NCI-H1694 (cell line): Measurements from ENCODE around the gene NEB.
"Not testable (repeated sequence)": the region's sequence is repeated elsewhere in the genome, so short reads cannot be mapped to it uniquely, and the experiment has no call there.

Source experiments
- DNase-seq: peaks from one replicate; lab custom pipeline; 2025; lab: John Stamatoyannopoulos, UW

NEB gene

DNA sequence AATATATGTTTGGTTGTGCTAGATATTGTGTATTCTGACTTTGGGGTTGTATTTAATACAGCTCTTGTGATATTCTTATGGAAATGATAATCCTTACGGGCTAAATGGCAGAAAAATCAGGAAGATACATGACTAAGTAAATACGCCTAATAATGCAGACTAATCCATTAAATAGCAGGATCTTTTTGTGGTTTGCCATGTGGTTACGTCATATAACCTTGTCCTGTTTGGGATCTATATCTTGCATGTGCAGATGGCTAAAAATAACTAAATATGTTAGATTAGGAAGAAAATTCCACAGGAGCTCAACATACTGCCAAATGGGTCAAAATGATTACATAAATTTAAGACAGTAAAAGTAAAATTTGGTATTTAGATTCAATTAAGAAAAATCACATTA, 83.0 kb downstream of the NEB start:
- DNase-seq = no peak

DNA sequence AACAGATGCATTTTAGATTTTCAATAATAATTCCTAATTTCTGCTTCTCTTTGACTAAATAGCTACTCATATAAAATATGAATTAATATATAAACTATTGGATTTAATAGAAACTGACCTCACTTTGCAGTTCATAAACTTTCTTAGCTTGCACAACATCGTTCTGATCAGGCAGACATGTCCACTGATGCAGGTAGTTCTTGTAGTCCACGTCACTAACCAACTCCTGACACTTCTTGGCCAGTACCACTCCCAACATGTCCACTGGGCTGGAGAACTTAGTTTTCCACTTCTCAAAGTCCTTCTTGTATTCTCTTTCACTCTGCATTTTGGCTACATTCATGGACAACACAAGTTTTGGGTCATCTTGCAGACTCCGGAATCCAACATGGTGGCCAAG, 83.8 kb downstream of the NEB start:
- DNase-seq = no peak

DNA sequence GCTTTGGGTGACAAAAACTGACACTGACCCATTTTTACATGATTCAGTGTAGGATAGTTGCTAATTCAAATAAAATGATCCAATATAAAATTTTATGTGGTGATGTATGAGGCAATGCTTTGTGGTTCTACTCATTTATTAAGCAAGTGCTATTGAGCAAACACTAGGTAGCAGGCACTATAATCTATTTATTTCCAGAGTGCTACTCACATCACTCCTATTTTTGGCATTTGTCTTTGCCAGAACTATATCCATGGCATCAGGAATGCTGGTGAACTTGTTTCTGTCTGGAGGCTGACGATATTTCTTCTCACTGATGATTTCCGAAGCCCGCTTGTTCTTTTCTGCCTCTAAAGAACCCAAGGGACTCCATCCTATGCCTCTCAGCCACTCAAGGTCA, 84.3 kb downstream of the NEB start:
- DNase-seq = no peak

DNA sequence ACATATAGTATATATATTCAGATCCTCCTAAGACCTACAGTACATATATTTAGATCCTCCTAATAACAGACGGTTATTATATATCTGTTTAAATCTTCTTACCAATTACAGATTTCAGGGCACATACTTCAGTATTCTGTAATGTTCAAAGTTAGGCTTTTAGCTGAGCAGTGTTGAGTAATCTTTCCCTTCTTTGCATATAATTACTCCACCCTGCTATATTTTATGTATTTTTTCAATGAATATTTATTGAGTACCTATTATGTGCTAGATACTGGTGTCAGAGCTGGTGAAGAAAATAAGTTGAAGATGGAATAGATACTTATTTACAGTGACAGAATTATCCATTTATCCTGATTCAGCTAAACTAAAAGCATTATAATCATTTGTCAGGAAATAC, 84.9 kb downstream of the NEB start:
- no peak for DNase-seq

DNA sequence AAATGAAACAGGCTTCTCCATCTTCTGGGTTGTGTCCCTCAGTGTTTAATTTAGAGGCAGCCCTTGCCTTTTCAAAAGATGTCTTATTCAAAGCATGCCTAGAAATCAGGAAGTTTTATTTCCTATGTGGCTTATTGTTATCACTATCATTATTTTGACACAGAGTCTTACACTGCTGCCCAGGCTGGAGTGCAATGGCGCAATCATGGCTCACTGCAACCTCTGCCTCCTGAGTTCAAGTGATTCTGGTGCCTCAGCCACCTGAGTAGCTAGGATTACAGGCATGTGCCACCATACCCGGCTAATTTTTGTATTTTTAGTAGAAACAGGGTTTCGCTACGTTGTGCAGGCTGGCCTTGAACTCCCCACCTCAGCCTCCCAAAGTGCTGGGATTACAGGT, 87.8 kb downstream of the NEB start:
- not testable (repeated sequence) for DNase-seq

DNA sequence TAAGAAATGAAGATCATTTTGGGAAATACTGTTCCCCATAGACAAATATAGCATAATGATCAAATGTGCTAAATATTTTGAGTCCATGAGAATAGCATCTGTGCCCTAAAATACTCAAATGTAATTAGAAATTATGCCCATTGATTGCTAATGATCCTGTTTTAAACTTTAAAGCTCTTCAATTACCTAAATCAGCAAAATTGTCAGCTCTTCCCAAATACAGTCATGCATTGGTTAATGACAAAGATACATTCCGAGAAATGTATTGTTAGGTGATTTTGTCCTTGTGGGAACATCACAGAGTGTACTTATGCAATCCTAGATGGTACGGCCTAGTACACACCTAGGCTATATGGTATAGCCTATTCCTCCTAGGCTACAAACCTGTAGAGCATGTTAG, 89.7 kb downstream of the NEB start:
- DNase-seq = no peak

DNA sequence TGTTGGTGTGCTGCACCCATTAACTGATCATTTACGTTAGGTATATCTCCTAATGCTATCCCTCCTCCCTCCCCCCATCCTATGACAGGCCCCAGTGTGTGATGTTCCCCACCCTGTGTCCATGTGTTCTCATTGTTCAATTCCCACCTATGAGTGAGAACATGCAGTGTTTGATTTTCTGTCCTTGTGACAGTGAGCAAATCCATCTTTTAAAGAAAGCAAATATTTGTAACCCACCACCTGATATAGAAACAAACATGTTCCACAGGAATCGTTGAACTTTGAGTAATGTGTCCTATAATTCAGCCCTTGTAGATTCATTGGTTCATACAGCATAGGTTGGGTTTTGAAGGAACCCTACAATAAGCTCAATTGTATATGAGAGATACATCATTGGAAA, 92.4 kb downstream of the NEB start:
- not testable (repeated sequence) for DNase-seq

DNA sequence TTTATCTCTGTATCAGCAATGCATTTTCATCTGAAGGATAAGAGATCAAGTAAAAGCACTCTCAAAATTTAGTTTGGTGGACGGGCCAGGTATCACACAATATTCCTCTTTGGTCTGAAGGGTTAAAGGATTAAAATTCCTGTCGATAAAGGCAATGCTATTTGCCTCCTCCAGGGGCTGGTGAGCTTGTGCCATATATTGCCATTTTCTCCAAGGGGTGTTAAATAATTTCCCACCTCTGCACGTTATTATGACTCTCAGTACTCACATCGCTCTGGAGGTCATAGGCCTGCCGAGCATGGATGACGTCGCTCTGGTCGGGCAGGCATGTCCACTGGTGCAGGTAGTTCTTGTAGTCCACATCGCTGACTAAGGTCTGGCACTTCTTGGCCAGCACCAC, 94.2 kb downstream of the NEB start:
- no peak for DNase-seq

DNA sequence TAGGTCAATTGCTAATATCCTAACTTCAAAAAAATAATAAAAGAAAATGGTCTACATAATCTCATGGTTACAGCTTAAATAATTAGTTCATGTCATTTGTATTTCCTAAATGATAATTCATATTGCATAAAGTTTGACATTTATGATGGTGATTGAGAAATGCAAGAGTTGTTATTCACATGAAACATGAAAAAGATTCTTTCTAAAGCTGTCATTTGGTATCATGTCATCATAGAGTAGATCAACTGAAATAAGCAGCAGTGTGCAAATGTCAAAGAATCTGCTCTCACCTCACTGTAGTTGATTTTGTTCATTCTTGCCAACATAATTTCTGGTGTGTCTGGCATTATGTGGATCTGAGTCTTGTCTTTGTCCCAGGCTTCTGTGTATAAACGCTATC, 95.3 kb downstream of the NEB start:
- no peak for DNase-seq

DNA sequence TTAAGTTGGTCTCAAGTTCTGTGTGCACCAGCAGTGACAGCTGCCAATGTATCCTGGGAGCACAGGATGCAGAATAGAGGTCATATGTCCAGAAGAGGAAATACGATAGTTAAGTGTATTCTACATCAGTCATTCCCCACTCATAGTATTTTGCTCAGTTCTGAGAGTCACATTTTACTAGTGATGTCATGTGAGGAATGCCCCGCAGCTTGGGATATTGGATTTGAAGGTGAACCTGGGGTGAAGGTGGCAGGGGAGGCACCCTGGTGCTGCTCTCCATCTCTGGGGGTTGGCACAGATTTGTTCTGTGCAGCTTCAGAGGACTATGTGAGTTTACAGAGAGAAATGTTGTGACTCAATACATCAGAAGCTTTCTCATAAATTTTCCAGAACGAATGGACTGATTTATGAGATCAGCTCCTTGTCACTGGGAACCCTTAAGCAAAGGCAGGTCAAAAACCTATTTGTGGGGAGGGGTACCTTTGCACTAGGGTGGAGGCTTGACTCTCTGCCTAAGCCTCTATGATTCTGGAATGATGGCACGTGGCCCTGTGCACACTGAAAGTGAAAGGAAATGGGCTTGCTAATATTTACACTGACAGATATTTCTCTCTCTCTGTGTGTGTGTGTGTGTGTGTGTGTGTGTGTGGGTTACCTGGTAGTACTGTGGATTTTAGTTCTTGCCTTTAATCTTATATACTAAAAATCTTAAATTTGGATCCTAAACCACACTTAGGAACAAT, 95.9 kb downstream of the NEB start:
- DNase-seq = peak; percentile 12

DNA sequence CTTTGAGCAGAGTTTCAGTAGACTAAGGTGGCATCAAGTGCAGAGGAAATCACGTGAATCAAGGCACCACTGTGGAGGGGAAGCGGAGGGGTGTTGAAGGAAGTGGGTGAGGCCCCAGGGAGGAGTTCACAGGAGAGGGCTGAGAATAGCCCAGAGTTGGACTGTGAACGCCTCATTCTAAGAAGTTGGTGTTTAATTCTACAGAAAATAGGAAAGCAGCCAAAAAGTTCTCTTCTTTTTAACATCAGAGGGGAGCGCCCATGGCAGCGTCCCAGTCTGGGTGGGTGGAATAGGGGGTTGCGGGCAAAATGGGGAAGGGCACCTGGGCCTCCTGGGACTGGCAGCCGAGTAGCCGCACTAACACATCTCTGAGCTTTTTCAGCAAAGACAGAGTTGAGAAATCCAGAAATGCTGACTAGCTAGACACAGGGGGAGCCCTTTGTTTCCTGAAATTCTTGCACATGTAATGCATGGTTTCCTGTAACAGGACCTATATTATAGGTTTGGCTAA, 97.0 kb downstream of the NEB start:
- DNase-seq = no peak

DNA sequence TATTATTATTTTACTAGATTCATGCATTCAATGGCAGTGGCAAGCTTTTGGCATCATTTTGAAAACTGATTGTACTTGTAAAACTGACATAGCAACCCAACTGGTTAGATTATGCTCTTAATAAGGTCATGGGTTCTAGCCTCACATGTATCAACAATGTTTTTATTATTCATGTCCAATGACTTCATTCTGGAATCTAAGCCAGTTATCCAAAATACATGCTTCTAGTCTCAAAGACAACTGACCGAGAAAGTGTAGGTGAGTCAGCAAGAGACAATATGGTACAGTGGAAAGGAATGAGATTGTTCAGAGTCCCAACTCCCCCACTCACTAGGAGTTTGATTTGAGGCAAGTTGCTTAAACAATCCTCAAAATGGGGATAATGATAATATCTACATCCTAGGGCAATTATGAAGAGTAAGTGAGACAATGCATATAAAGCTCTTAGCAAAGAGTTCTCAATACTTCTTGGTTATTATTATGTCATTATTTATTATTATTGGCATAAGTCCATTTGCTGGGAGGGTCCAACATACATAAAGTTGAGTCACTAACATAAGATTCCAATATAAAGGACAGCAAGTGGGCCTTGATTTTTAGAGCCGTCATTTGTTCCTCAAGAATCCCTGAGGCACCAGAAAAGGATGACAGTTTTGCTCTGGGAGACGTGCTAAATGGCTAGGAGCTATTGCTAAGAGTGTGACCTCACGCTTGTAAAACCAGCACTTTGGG, 99.4 kb downstream of the NEB start:
- no peak for DNase-seq

DNA sequence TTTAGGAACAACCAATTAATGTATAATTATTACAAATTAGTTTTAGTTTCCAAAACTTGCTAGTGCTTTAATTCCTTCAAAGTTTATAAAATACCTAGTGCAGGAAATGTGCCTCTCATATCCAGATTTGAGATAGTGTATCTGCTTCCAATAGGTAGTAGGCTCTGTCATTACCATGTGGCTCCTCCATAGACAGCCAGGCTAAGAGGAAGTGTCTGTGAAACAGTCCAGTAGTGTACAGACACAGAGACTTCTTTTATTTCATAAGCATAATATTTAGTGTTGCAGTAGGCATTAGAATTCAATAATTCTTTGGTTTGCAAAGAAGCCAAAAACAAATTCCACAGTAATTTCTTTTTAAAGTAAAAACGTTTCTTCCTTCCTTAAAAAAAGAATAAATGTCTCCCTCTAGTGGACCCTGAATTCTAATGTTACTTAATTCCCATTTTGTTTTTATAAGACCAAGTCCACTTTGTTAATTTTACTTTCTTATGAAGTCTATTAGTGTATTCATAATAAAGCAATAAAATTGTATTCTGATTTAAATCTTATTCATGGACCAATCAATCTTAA, 101.2 kb downstream of the NEB start:
- DNase-seq = peak; percentile 51

DNA sequence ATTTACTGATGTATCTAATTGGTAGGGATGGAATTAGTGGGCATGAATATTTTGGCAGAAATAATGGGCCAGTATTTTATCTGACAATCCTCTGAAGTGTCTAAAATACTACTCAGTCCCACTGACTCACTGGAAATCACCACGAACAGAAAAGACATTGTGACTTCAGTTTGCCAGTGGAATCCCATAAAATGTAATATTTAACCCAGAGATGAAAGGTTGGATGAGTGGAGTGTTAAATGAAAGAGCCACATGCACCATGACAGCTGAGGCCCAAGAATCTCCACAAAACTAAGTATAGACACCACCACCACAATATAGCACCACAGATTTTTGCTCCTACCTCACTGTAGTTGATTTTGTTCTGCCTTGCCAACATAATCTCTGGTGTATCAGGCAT, 103.9 kb downstream of the NEB start:
- no peak for DNase-seq

DNA sequence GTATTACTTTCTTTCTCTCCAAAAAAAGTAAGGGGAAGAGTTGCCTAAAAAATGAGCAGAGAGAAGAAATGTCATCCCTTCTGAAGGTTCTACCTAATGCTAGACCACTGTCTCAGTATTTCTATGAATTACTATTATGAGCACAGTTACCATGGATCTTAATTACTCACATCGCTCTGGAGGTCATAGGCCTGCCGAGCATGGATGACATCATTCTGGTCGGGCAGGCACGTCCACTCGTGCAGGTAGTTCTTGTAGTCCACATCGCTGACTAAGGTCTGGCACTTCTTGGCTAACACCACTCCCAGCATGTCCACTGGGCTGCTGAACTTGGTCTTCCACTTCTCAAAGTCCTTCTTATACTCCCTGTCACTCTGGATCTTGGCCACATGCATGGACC, 106.9 kb downstream of the NEB start:
- DNase-seq = no peak

DNA sequence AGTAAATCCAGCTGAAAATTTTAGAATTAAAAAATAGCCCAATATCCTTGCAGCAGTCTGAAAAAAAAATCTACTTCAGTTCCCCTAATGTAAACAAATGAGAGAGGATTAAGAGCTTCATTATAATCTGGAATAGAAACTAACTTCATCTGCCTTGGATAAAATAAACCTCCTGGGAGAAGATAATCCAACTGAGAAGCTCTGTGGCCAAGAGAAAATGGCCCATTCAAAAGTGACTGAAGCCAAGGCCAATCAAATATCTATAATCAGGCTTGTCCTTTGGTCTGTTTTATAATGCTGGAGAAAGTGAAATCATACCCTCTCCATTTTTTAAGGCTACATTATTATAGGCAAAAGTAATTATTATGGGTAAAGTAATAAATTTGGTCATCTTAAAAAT, 110.0 kb downstream of the NEB start:
- DNase-seq = no peak

DNA sequence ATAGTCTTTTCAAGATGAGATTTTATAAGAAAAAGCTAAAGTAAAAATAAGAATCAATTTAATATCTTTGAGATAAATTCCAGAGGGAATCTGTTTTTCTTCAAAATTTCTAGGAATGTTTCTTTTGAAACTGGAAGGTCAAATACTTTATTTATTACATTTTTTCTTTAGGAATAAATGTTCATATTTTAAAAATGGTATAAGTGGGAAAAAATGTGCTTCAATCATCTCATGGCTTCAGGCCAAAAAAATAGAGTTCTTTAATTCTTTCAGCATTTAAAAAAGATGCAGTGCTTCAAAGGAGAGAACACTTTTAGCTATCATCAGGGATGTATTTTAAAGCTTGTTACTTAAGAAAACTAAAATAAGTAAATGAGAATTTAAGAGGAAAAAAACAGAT, 110.6 kb downstream of the NEB start:
- no peak for DNase-seq

DNA sequence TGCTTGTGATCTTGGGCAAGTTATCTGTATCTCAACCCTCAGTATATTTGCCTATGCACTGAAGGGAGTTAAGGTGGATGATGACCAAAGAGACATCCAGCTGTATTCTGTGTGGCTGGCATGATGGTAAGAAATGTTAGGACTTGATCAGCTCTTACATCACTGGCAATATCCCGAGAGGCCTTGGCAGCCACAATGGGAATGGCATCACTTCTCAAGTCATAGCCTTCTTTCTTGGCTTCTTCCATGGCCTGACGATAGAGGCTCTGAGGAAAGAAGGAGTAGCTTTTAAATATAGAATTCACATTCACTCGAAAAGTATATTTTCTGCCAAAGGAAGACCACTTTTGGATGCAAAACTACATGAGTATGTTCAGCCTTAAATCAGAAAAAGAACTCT, 113.5 kb downstream of the NEB start:
- no peak for DNase-seq

DNA sequence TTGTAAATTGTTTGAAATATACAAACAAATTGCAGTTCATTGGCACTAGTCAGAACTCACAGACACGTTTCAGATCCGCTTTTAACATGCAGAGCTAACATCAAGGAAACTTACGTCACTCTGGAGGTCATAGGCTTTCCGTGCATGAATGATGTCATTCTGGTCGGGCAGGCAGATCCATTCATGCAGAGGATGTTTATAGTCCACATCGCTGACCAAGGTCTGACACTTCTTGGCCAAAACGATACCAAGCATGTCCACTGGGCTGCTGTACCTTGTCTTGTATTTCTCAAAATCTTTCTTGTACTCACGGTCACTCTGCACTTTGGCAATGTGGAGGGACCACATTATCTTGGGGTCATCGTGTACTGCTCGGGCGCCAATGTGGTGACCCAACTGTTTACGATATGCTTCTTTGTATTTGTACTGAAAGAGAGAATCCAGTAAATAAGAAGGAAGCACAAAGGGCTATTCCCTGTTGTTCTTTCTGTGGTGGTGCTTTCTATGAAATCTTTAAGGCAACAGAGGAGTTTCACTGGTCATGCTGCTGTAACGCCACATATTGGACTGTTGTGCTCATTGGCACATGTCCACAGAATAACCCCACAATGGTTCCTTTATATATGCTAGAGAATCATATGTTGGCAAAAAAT, 114.8 kb downstream of the NEB start:
- DNase-seq = no peak

DNA sequence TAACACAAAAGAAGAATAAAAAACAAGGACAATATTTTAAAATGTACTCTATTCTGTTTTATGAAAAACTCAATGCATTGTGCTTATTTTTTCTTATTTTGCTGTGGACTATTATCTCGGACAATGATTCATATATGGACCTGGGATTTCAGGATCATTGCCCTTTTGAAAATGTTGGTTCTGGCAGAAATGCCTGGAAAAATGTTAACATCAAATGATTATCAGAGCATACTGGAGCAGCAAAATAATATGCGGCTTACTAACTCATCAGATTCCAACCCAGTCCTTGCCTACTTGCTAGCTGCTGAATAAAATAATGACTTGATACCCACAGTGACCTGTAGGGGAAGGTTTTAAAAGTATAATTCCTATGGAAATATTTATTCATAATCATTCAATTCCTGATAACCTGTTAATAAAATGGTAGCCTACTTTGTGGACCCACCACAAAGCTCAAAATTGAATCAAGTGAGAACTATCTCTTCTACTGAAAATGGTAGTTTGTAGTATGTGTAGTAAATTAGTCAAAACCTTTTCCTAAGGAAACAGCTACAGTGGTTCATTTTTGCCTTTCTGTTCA, 117.4 kb downstream of the NEB start:
- DNase-seq = no peak

DNA sequence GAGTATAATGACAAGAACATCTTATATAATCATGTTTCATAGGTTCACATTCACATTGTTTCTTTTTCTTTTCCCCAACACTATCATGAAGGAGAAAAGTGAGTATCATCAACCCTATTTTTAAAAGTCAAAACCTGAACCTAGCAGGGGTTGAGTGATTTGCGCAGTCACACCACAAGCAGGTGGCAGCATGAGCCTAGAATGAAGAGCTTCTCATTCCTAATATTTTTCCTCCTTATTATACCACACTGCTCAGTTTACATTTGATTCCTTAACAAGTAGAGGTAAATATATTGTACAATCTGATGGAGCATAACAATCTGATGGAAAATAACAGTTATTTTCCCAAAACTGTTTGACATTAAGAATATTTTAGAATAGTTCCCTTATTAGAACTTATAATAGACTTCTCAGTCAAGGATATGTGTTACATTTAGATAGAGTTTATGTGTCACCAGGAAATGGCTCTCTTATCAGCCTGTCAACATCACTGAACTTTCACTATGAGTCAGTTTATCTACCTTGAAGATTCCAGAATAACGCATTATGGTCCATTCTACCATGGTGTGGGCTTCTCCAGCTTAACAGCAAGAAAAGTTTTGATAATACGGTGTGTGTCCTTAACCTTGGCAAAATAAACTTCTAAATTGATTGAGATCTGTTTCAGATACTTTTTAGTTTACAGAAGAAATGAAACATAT, 119.5 kb downstream of the NEB start:
- no peak for DNase-seq

DNA sequence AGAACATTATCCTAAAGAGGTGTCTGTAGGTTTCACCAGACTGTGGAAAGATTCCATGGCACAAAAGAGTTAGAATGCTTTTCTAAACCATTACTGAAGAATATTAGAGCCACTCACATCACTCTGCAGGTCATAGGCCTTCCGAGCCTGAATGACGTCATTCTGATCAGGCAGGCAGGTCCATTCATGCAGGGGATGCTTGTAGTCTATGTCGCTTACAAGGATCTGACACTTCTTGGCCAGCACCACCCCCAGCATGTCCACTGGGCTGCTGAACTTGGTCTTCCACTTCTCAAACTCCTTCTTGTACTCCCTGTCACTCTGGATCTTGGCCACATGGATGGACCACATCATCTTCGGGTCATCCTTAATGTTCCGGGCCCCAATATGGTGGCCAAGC, 120.1 kb downstream of the NEB start:
- DNase-seq = no peak
